HG03521 (cell line): ENCODE measurements around the gene IL12B.
"Not testable (repeated sequence)": the region's sequence is repeated elsewhere in the genome, so short reads cannot be mapped to it uniquely, and the experiment has no call there.

ENCODE experiments used
- ATAC-seq: cut with Tn5 transposase; IDR thresholded peaks from one replicate; pipeline ENCODE4 v1.9.1; 2021; ENCODE audit warnings: mild to moderate bottlenecking, moderate library complexity; ENCODE audit not compliant: unreplicated experiment

Gene IL12B

GRCh38 chr5:159330131-159330800 lies at the start of gene IL12B:
Gene IL12B (minus strand): TSS chr5:159330487. CDS start chr5:159326782, 3,705 bp downstream.
- no peak for ATAC-seq

DNA sequence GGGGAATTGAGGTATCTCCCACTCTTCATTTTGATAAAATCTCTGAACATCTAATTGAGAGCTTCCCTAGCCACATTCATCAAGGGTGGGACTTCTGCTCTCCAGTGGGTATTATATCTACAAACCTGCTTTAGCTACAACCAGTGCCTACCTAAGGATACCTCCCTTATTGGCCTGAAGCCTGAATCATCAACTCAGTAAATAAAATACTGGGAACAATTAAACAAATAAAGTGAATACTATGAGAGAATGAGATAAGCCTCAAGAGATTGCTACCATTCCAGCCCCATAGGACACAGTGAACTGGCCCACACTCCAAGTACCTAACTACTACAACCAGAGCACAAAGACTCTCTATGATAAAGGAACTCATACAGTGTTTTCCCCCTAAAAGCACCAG lies 47.4 kb upstream of the IL12B start:
- no peak for ATAC-seq

GRCh38 chr5:159367866-159368265 lies 37.6 kb upstream of the IL12B start:
- ATAC-seq = not testable (repeated sequence)

GRCh38 chr5:159366776-159367175 lies 36.5 kb upstream of the IL12B start:
- not testable (repeated sequence) for ATAC-seq

GRCh38 chr5:159362220-159362619 lies 31.9 kb upstream of the IL12B start:
- ATAC-seq = no peak

DNA sequence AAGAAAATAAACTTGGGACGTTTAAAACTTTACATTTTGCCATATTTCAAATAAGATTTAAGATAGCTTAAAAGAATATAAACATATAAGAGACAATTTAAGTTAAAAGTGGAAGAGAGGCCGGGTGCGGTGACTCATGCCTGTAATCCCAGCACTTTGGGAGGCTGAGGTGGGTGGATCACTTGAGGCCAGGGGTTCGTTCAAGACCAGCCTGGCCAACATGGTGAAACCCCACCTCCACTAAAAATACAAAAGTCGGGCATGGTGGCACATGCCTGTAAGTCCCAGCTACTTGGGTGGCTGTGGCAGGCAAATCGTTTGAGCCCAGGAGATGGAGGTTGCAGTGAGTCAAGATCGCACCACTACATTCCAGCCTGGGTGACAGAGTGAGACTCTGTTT lies 29.6 kb upstream of the IL12B start:
- not testable (repeated sequence) for ATAC-seq

DNA sequence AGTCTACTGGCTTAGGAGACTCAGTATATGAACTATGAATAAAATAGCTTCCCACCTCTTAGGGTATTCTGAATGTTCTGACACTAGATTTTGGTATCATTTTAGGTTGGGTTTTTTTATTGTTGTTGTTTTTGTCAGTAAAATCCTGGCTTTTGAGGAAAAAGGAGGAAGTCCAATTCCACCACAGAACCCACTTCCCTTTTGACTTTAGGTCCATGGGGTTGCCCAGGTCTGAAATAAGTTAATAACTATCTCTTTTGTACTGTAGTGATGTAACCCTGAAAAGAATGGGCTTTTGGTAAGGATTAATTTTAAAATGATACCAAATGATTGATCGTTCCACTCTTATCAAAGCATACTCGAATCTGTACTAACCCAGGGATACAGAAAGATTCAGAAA lies 29.1 kb upstream of the IL12B start:
- ATAC-seq = no peak

- ATAC-seq = no peak
Measured at GRCh38 chr5:159353661-159354252, 23.5 kb upstream of the IL12B start.

DNA sequence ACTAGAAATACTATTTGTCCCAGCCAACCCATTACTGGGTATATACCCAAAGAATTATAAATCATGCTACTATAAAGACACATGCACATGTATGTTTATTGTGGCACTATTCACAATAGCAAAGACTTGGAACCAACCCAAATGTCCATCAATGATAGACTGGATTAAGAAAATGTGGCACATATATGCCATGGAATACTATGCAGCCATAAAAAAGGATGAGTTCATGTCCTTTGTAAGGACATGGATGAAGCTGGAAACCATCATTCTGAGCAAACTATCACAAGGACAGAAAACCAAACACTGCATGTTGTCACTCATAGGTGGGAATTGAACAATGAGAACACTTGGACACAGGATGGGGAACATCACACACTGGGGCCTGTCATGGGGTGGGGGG lies 20.4 kb upstream of the IL12B start:
- not testable (repeated sequence) for ATAC-seq

DNA sequence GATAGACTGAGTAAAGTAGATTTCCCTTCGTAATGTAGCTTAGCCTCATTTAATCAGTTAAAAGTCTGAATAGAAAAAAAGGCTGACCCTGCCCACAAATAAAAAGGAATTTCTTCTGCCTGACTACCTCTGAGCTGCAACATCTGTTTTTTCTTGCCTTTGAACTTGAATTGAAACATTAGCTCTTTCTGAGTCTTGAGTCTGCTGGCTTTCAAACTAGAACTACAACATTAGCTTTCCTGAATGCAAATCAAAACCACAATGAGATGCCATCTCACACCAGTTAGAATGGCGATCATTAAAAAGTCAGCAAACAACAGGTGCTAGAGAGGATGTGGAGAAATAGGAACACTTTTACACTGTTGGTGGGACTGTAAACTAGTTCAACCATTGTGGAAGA lies 19.9 kb upstream of the IL12B start:
- not testable (repeated sequence) for ATAC-seq

DNA sequence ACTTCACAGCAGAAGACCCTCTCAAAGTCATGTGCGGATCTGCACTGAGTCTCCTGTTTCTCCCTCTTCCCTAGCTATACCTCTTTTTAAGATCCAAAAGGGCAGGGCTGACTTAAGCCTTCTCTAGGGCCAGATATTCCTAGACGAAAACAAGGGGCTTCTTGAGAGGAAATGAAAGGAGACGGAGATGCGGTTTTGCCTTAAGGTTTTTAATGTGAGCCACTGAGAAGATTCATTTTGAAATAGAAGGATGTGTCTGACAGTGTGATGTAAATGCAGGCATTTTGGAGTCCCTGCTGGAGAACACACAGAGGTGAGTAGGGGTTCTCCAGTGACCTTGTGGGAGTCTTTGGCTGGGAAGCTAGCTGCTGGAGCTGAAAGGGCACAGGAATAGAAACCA lies 15.6 kb upstream of the IL12B start:
- ATAC-seq = no peak

GRCh38 chr5:159345336-159345735 lies 15.0 kb upstream of the IL12B start:
- ATAC-seq = no peak

GRCh38 chr5:159343295-159344094 lies 13.2 kb upstream of the IL12B start:
- ATAC-seq = no peak

- no peak for ATAC-seq
Measured at GRCh38 chr5:159342840-159343239, 12.6 kb upstream of the IL12B start.

DNA sequence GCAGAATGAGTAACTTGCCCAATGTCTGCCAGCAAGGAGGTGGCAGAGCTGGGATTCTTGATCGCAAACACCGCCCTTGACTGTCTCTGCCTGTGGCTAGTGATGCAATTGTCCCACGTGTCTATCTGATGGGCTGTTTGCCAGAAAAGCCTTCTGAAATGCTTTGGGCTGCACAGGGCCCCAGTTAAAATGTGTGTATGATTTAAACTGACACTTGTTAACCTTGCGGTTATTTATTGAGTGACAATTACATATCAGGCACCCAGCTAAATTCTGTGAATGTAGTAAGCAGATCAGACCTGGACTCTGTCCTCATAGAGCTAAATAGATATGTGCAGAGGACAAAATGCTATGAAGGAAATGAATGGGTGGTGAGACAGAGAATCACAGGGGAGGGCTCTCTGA lies 11.6 kb upstream of the IL12B start:
- ATAC-seq = no peak

DNA sequence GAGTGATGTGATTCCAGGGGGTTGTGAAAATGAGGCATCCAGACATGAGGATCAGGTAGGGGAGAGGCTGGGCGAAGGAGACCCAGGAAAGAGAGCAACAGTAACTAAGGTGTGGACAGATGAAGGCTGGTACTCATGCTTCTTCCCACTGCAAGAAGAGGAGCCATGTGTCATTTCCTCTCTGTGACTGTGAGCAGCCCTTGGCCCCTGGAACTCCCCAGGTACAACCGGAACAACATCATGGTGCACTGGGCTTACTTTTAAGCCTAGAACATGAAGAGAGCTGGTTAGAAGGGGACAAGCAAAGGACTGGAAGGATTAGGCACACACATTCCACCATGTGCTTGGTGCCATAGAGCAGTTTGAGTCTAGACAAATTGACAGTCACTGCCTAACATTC lies 10.9 kb upstream of the IL12B start:
- ATAC-seq = no peak

- ATAC-seq = no peak
Measured at GRCh38 chr5:159340511-159340910, 10.2 kb upstream of the IL12B start.

DNA sequence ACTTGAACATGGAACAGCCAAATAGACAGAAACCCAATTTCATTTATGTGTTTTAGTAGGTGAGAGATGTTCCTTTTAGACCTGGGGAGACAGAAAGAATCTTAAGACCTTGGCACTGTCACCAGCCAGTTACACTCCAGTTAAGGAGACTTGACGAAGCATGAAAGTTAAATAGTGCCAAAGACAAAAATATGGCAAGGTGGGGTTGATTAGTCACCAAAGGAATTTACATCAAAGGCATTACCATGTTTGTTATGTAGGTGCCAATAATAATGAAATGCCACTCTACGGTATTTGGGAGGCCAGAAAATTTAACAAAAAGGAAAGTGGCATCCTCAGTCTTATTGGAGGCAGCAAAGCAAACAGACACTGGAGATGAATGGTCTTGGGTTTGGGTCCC lies 9.2 kb upstream of the IL12B start:
- ATAC-seq = no peak

GRCh38 chr5:159338118-159338517 lies 7.8 kb upstream of the IL12B start:
- no peak for ATAC-seq

- no peak for ATAC-seq
Measured at GRCh38 chr5:159337016-159337955, 7.0 kb upstream of the IL12B start.

DNA sequence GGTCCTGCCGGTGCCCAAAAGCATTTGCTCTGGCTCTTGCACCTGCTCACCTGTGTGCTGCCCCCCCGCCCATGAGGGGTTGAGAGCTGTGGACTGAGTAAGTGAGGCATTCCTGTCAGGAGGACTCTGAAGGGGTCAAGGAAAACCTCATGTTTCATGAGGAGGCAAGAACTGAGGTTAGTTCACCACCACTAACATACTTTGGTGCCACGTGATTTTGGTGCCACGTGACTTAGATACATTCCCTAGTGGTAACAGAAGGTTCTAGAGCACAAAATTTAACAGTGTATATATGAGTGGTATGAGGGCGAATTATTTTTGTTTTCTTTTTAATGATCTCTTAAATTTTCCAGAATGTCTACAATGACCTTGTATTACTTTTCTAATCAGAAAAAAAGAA lies 6.3 kb upstream of the IL12B start:
- no peak for ATAC-seq
